GM21576 (cell line): ENCODE data around the gene EEF1AKMT1.
"Not testable (repeated sequence)": the region's sequence is repeated elsewhere in the genome, so short reads cannot be mapped to it uniquely, and the experiment has no call there.

ENCODE experiments used
- ATAC-seq: cut with Tn5 transposase; IDR thresholded peaks from one replicate; pipeline ENCODE4 v1.9.1; 2021; ENCODE audit warnings: mild to moderate bottlenecking, moderate library complexity; ENCODE audit not compliant: unreplicated experiment

Gene EEF1AKMT1

DNA sequence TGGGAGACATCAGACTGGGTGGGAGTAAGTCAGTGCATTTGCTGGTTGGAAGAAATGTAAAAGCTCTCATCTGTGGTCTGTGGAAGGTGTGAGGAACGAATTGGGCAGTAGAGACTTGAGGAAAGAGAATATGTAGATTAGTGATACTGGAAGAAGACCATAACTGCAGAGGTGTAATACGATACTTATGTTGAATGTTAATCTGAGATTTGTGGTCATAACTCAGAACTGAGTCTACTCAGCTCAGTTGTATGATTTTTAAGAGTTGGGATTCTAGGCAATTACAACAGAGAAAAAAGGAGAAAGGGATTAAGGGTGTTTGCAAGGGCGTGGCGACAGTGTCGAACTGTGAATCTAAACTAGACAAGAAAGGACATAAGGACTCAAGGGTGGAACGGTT is 73.5 kb downstream of the EEF1AKMT1 start:
- ATAC-seq: no peak

DNA sequence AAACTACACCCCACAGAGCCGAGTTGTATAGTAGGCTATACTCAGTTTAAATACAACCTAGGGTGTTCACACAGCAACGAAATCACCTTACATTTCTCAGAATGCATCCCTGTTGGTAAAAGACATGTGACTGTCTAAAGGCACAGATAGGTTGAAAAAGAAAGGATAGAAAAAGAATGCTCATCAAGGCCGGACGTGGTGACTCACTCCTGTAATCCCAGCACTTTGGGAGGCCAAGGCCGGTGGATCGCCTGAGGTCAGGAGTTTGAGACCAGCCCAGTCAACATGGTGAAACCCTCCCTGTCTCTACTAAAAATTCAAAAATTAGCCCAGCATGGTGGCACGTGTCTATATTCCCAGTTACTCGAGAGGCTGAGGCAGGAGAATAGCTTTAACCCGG is 74.0 kb downstream of the EEF1AKMT1 start:
- ATAC-seq: no peak

DNA sequence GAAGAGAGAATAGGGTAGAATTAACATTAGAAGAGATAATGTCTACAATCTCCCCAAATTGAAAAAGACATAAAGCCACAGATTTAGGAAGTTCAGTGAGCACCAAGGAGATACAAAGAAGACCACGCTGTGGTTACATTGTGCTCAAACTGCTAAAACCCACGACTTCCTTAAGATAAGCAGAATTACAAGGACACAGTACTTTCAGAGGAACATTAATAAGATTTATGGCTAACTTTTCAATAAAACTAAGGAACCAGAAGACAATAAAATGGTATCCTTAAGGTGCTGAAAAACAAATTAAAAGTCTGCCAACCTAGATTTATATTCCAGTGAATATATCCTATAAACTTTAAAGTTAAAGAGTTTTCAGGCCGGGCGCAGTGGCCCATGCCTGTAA is 77.7 kb downstream of the EEF1AKMT1 start:
- ATAC-seq: no peak

DNA sequence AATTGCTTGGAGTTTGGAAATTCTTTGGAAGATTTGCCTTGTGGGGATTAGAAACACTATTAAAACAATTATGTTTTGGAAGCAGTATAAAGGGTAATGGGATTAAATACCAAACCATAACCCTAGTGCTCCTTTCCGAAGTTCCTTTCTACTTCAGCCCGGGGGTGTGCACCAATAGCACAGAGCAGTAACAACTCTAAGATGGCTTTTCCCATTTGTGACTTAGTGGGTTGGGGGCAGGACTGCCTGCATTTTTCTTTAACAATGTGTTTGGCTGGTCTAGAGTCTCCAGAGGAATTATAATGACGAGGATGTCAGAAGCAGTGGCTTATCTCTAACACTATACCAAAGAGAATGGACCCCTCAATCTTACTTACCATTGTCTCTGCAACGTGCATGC is 82.1 kb downstream of the EEF1AKMT1 start:
- ATAC-seq: no peak

GRCh38 chr13:20689291-20689690 is 84.5 kb downstream of the EEF1AKMT1 start:
- ATAC-seq: no peak

DNA sequence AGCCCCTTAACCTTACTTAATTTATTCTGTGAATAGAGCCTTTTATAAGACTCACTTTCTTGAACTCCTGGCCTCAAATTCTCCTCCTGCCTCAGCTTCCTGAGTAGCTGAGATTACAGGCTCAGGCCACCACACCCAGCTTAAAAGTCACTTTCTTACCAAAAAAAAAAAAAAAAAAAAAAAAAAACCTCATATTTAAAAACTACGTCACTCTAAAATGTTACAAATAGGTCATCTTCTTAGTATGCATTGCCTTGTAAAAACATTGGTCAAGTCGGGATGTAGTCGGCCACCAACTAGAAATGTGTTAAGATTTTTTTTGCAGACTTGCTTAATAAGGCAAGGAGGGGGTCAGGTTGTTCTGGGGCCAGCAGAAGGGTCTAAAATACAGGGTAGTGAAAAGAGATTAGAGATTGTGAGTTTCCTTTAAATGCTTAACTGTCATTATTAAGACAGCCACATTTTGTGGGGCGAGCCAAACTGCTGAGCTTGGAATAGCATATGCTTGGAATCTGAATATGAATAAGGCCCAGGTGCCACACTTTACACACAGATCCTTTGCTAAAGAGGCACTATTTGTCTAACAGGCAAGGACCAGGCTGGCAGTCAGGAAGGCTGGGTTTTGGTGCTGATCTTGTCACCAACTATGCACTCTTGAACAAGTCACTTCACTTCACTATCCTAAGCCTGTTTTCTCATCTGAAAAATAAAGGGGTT is 86.7 kb downstream of the EEF1AKMT1 start:
- no peak for ATAC-seq

- ATAC-seq: no peak
Measured at GRCh38 chr13:20686167-20686566, 87.6 kb downstream of the EEF1AKMT1 start.

GRCh38 chr13:20685092-20685491 is 88.7 kb downstream of the EEF1AKMT1 start:
- no peak for ATAC-seq

GRCh38 chr13:20684546-20684945 is 89.2 kb downstream of the EEF1AKMT1 start:
- ATAC-seq: no peak

DNA sequence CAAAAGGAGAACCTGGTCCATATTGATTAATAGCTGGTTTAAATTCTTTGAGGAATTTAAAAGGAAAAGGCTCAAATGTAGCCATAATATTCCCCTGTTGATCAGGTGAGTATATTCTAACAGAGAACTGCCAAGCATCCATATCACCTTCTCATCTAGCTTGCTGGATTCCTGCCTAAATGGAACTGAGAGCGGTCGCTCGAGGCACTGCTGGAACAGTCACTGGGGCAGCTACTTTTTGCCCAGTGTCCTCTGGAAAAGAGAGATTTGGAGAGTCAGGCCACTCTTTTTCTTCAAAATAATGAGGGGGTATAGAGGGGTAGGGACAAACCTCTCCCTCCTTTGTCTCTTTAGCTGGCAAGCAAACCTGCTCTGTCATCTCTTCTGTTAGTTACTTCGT is 89.7 kb downstream of the EEF1AKMT1 start:
- no peak for ATAC-seq

DNA sequence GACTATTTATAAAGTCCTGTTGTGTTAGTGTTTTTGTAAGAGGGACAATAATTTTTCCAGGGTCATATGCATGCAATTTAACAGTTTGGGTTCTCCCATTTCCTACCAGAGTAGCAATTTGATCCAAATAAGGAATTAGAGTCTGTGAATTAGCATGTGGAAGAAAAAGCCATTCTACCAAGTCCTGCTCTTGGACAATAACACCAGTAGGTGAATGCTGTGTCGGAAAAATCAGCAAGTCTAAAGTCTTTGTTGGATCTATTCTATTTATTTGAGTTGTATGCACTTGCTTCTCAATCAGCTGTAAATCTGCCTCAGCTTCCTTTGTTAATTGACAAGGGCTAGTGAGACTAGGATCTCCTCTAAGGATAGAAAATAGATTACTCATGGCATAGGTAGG is 91.7 kb downstream of the EEF1AKMT1 start:
- no peak for ATAC-seq

DNA sequence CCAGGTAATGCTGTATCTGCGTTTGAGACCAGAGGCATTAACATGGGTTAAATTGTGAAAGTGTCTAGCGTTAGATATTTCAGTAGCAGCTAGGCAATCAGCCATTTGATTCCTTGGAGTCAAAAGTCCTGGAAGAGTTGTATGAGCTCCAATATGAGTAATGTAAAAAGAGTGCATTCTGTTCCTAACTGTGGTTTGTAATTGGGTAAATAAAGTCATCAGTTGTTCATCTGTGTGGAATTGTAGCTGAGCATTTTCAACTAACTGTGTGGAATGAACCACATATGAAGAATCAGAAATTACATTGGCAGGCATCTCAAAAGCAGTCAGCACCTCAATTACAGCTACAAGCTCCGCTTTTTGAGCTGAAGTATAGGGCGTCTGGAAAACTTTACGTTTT is 92.3 kb downstream of the EEF1AKMT1 start:
- not testable (repeated sequence) for ATAC-seq

DNA sequence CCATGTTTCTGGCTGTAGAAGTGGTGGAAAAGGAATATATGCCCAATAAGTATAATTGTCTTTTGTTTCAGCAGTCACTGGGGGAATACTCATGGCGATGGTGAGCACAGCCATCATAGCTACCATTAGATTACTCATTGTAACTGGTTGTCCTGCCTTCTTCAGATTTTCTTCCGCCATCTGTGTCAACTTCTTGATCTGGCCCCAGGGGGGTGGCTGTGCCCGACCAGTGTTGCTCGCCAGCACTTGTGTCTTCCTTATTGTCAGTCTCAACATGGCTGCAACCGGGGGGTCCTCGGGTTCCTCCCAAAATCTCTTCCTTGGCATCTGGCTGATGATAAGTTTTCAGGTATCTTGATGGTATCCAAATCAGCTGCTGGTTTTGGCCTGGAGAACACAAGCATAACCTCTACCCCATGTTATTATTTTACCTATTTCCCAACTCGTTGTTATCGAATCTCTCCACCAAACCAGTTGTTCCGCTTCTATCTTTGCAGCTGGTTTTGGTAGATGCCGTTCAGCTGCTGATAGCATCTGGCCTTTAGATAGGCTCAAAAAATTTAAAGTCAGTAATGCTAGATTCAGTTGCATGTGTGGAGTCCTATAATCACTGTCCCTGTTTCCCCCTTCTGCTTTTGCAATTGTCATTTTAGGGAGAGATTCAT is 93.2 kb downstream of the EEF1AKMT1 start:
- no peak for ATAC-seq

DNA sequence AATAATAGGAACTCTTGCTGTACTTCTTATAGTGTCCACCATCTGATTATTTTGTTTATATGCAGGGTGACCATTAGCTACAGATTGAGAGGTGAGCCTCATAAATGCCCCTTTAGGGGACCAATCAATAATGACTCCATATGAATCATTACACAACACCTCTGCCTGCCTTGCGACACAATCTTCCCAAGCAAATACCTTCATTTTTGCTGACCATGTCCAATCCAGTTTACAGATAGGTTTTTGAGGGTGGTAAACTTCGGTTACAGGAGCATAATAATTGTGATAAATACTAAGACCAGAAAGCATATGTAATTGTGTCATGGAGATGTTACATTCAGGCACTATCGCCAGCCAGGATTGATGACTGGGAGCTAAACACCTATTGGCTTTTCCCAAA is 93.9 kb downstream of the EEF1AKMT1 start:
- no peak for ATAC-seq
